Effector memory CD4-positive, alpha-beta T cell (primary cell): Measurements from ENCODE around the gene PPM1J.
A peak's percentile ranks its signal among the peaks of the same experiment; 100 is the strongest.

Experiments used
- DNase-seq, 3 donors: peaks; one replicate each; pipeline ENCODE4 v3.0.0-alpha.2; 2020
- H3K27ac ChIP-seq: 2 replicates; pipeline ENCODE4 v1.7.0; 2013; ENCODE audit warnings: mild to moderate bottlenecking, low read length, moderate library complexity; ENCODE audit not compliant: insufficient read depth, poor library complexity, severe bottlenecking
- H3K27me3 ChIP-seq: replicated peaks from 2 replicates; pipeline ENCODE4 v1.7.0; 2013; ENCODE audit warnings: mild to moderate bottlenecking, low read length; ENCODE audit not compliant: insufficient read depth, control insufficient read depth, poor library complexity, severe bottlenecking
- H3K36me3 ChIP-seq: 2 replicates; pipeline ENCODE4 v1.7.0; 2013; ENCODE audit warnings: mild to moderate bottlenecking, low read length, moderate library complexity; ENCODE audit not compliant: control insufficient read depth, insufficient read depth
- H3K4me1 ChIP-seq: 2 replicates; pipeline ENCODE4 v1.7.0; 2013; ENCODE audit warnings: low read length, mild to moderate bottlenecking; ENCODE audit not compliant: control insufficient read depth, insufficient read depth, poor library complexity, severe bottlenecking
- H3K4me3 ChIP-seq: 2 replicates; pipeline ENCODE4 v1.7.0; 2013; ENCODE audit warnings: low read length, low read depth, mild to moderate bottlenecking; ENCODE audit not compliant: insufficient read depth, poor library complexity, severe bottlenecking
- H3K9me3 ChIP-seq: 2 replicates; pipeline ENCODE4 v1.7.0; 2013; ENCODE audit warnings: mild to moderate bottlenecking, low read length, moderate library complexity; ENCODE audit not compliant: control insufficient read depth
- total RNA-seq, 3 donors: gene quantifications; one replicate each; lab custom pipeline; 2026; lab: John Stamatoyannopoulos, UW

The PPM1J gene, protein sequence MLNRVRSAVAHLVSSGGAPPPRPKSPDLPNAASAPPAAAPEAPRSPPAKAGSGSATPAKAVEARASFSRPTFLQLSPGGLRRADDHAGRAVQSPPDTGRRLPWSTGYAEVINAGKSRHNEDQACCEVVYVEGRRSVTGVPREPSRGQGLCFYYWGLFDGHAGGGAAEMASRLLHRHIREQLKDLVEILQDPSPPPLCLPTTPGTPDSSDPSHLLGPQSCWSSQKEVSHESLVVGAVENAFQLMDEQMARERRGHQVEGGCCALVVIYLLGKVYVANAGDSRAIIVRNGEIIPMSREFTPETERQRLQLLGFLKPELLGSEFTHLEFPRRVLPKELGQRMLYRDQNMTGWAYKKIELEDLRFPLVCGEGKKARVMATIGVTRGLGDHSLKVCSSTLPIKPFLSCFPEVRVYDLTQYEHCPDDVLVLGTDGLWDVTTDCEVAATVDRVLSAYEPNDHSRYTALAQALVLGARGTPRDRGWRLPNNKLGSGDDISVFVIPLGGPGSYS
- total RNA-seq, result 0.35 to 2.3 (median 0.96) reads per million in 3 donors

DNA sequence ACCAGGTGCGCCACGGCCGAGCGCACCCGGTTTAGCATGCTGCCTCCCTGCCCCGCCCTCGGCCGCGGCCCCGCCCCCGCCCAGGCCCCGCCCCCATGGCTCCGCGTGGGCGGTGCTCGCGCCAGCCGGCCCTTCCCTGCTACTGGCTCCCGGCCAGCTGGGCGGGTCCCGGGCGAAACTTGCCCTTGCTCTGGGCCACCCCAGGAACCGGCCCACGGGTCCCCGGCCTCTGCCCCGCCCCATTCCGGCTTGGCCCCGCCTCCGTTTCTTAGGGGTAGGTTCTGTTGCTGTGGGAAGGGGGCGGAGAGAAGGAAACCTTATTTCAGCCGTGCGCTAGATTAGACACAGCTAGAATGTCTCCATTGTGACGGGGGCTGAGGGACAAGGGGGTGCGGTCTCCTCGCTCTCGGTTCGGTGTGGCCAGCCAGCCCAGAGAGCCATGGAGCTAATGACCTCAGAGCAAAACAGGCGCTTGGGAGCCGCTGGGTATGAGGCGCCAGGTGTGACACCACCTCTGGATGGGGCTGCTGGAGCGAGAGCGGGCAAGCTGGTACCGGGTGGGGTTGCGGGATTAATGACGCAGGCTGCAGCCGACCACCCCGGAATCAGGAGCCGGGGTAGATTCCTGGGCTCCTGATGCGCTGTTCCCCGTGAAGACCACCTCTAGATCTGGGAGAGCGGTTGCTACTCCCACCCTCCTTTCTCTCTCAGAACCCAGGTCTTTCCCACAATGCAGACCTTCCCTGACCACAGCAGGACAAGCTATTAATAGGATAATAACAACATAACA, at the start of gene PPM1J:
Gene PPM1J, minus strand, starts transcription at position 69 of the 790 bp plus-strand sequence. Its CDS starts 31 bp downstream, at position 38.
- peaks cover 26% of the 10 kb centered on the region for H3K4me1 ChIP-seq
- no peaks in the 10 kb centered on the region for H3K9me3 ChIP-seq
- H3K27me3 ChIP-seq, result peaks cover 7% of the 10 kb centered on the region
- peak; percentile 96 to 98 (median 98) for DNase-seq
- peak within 1 kb of the TSS; percentile 48 for H3K27ac ChIP-seq
- H3K4me3 ChIP-seq, result peak within 1 kb of the TSS; percentile 70
- no peaks in the 10 kb centered on the region for H3K36me3 ChIP-seq

DNA sequence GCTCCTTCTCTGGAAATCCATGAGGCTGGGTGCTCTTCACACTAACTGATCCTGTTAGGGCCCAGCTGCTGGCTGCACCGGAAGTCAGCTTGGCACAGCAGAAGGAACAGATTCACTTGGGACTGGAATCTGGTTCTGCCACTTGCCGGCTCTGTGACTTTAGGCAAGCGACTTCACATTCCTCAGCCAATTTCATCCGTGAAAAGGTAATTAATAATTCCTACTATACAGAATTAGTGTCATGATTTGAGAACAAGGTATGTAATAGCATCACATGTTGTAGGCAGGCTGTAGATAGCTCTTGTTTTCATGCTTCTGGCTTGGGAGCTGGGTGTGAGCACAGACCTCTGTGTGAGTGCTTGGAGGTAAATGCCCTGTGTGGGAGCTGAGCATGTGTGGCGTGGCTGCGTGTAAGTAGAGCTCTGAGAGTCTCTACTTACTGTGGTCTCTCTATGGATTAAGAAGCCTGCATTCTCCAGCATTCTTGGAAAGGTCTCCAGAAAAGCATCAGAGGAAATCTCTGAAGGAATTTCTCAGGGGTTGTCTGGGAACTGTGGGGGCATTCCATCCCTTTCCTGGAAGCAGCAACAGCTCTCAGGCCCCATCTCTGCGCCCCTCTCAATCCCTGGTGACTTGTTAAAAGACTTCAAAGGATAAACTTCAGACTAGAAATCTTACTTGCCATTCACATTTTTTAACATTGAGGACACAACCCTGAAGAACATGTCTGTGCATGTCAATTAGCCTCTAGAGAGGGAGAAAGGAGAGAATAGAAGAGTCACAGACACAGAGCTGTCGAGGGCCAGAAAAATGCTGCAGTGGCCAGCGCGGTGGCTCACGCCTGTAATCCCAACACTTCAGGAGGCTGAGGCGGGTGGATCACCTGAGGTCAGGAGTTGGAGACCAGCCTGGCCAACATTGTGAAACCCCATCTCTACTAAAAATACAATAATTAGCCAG, 47.7 kb upstream of the PPM1J start:
- Histone ChIP-seq H3K36me3 (no peaks in the 10 kb centered on the region), H3K27me3 (peaks cover 6% of the 10 kb centered on the region), H3K9me3 (no peaks in the 10 kb centered on the region), H3K4me3 (no peak overlapping the region), H3K4me1 (no peaks in the 10 kb centered on the region), H3K27ac (no peak overlapping the region)
- DNase-seq, result no peak

DNA sequence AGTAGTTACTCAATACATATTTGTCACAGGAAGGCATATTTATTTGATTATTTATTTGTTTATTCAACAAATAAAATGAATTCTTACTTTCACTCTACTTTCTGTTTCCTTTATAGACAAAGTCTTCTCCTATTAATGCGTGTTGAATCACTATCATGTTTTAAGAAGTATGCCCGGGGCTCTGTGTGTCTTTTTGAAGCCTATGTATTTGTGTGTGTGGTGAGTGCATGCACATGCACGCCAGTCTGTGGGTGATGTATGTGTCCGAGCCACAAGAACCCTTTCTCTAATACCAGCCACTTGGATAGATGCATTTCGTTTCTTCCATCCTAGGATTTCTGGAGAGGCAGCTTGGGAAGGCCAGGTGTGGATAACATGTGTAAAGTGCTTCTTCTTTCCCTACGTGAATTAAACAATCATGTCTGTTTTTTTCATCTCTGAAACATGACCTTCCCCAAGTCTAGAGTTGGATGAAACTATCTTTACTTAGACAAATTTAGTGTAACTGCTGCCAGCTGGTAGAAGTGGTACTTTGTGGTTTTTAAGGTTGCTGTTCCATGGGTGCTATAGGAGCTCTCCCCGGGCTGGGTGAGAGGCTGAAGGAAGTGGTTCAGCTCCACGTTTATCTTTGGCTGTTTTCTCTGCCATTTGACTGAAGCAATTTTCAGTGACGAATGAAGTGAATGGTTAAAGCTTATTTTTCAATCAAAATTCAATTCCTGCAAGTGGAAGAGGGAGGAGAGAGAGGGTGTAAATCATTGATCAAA, 46.8 kb upstream of the PPM1J start:
- Histone ChIP-seq H3K9me3 (no peaks in the 10 kb centered on the region), H3K4me3 (no peak overlapping the region), H3K4me1 (no peaks in the 10 kb centered on the region)

DNA sequence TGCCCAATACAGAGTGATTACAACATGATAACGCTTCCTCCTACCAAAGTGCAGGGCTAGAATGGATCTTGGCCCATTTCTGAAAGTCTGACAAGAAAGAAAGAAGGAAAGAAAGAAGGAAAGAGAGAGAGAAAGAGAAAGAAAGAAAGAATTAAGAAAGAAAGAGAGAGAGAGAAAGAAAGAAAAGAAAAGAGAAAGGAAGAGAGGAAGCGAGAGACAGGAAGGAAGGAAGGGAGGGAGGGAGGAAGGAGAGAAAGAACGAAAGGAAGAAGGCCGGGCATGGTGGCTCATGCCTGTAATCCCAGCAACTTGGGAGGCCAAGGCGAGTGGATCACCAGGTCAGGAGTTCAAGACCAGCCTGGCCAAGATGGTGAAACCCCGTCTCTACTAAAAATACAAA, 44.1 kb upstream of the PPM1J start:
- no peaks in the 10 kb centered on the region for H3K4me1 ChIP-seq
- no peak overlapping the region for H3K4me3 ChIP-seq
- no peaks in the 10 kb centered on the region for H3K9me3 ChIP-seq
- H3K27me3 ChIP-seq, result peaks cover 6% of the 10 kb centered on the region
- H3K27ac ChIP-seq, result no peak overlapping the region
- DNase-seq, result no peak
- no peaks in the 10 kb centered on the region for H3K36me3 ChIP-seq

More for the DNA sequence above, 46.8 kb upstream of the PPM1J start:
- DNase-seq, result no peak
- Histone ChIP-seq H3K27ac (no peak overlapping the region), H3K27me3 (peaks cover 6% of the 10 kb centered on the region), H3K36me3 (no peaks in the 10 kb centered on the region)

DNA sequence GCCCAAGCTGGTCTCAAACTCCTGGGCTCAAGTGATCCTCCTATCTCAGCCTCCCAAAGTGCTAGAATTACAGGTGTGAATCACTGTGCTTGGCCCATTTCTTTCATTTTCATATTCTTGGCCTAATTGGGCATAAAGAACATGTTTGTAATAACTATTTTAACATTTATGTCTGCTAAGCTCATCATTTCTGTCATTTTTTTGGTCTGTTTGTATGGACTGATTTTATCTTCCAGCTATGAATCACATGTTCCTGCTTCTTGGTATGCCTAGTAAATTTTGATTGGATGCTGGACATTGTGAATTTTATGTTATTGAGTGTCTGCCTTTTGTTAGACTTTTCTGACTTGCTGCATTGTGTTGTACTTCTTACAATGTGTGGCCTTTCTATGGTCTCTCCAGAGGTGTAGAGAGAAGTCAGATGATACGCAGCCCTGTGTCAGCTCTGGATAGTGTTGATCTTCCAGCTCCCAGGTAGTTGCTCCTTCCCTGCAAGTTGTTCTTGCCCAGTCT, 39.0 kb upstream of the PPM1J start:
- DNase-seq, result no peak
- Histone ChIP-seq H3K4me3 (no peak overlapping the region), H3K9me3 (no peaks in the 10 kb centered on the region), H3K27me3 (peaks cover 6% of the 10 kb centered on the region), H3K27ac (no peak overlapping the region), H3K36me3 (no peaks in the 10 kb centered on the region), H3K4me1 (no peaks in the 10 kb centered on the region)

DNA sequence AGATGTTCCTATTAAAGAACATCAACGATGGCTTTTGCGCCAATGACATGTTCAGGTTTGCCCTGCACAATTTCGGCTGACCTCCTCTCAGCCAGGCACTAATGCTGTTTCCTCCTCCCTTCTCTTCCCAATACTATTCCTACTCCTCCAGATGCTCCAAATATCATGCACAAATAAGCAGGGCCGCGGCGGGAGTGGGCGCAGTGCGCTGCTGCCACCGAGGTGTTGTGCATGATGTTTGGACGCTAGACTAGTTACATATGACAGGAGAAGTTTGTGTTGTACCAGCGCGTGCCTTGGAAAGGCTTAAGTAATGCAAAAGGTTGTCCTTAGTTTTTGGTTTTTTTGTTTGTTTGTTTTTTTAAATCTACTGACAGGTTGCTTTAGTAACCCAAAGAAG, 33.3 kb upstream of the PPM1J start:
- H3K4me1 ChIP-seq, result peaks cover 4% of the 10 kb centered on the region
- H3K36me3 ChIP-seq, result no peaks in the 10 kb centered on the region
- no peaks in the 10 kb centered on the region for H3K27me3 ChIP-seq
- H3K9me3 ChIP-seq, result no peaks in the 10 kb centered on the region
- no peak overlapping the region for H3K27ac ChIP-seq
- no peak for DNase-seq
- no peak overlapping the region for H3K4me3 ChIP-seq

DNA sequence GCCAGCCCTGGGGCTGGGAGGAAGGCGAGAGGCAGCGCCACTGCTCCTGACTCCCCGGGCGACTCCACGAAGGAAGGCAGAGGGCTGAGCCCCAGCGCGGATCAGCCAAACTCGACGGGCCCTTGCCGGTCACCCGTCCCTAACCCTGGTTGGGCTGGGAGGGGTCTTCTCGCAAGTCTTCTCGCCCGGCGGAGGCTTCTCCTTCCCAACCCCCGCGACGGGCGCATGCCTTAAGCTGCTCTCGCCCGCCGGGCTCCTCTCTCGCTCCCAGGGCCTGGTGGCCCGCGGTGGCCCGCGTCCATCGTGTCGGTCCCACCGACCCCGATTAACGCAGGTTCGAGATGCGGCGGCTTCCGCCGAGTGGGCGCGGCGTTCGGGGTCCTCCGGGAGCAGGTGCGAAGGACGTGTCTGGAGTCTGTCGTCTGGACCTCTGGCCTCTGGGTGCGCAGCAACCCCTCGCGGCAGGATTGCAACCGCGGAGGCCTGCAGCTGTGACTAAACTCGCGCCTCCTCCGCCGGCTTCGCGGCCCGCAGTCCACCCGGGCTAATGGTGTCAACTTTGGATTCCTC, 29.0 kb upstream of the PPM1J start:
- no peak for DNase-seq
- no peak overlapping the region for H3K27ac ChIP-seq
- no peaks in the 10 kb centered on the region for H3K27me3 ChIP-seq

DNA sequence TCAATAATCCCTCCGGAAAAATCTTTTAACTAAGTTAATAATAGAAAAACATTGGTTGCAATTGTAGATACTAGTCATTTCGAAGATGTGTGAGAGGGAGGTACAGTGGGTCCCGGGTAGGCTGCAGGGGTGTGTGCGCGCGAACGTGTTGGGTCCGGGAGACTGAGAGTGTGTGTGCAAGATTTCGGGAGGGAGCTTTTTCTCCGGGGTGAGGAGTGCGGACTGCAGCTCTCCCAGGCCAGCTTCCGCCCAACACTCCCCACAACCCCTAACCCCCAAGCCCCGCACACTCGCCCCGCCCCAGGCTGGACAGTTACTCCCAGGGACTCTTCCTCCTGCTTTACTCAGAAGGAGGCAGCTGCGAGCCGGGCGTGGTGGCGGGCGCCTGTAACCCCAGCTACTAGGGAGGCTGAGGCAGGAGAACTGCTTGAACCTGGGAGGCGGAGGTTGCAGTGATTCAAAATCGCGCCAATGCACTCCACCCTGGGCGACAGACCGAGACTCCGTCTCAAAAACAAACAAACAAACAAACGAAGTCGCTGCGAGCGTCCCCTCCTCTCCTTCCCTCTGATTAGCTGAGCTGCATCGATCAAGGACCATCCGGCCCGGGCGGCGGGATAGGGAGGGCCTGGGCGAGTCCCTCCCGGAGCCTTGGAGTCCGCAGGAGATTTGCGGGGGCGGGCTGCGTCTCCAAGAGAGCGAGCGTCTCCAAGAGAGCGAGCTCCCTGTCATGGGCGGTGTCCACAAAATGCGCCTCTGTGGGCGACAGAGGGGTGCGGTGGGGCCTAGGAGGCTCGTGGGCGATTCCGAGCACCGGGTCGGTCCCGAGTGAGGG, 28.3 kb upstream of the PPM1J start:
- H3K9me3 ChIP-seq, result no peaks in the 10 kb centered on the region
- H3K27ac ChIP-seq, result no peak overlapping the region
- no peak for DNase-seq
- H3K4me1 ChIP-seq, result peaks cover 4% of the 10 kb centered on the region
- no peak overlapping the region for H3K4me3 ChIP-seq
- no peaks in the 10 kb centered on the region for H3K36me3 ChIP-seq
- no peaks in the 10 kb centered on the region for H3K27me3 ChIP-seq

More for the DNA sequence above, 29.0 kb upstream of the PPM1J start:
- no peaks in the 10 kb centered on the region for H3K36me3 ChIP-seq
- H3K4me3 ChIP-seq, result no peak overlapping the region
- H3K9me3 ChIP-seq, result no peaks in the 10 kb centered on the region
- peaks cover 4% of the 10 kb centered on the region for H3K4me1 ChIP-seq
